ENCODE results near the gene LTN1.
"Not testable (repeated sequence)": the region's sequence is repeated elsewhere in the genome, so short reads cannot be mapped to it uniquely, and the experiment has no call there.

LTN1 gene

DNA sequence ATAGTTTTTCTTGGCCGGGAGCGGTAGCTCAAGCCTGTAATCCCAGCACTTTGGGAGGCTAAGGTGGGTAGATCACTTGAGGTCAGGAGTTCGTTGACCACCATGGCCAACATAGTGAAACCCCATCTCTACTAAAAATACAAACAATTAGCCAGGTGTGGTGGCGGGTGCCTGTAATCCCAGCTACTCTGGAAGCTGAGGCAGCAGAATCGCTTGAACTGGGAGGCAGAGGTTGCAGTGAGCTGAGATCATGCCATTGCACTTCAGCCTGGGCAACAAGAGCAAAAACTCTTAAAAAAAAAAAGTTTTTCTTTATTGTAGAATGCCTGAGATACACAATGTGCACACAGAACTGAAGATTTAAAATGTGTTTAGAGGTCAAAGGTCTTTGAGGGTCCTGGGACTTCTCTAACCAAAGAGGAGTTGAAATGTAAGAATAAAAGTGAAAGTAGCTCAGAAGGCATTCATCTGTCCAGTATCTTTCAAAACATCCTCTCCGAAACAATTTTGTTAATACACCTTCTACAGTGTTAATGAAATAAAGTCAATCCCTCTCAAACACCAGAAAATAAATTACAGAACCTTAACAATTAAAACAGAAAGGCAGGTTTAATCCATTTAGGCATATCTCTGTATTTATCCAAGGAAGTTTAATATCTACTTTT, 60.8 kb downstream of the LTN1 start:
- DNase-seq (ENCODE audit: low read depth in 3 of 3): not testable (repeated sequence)

DNA sequence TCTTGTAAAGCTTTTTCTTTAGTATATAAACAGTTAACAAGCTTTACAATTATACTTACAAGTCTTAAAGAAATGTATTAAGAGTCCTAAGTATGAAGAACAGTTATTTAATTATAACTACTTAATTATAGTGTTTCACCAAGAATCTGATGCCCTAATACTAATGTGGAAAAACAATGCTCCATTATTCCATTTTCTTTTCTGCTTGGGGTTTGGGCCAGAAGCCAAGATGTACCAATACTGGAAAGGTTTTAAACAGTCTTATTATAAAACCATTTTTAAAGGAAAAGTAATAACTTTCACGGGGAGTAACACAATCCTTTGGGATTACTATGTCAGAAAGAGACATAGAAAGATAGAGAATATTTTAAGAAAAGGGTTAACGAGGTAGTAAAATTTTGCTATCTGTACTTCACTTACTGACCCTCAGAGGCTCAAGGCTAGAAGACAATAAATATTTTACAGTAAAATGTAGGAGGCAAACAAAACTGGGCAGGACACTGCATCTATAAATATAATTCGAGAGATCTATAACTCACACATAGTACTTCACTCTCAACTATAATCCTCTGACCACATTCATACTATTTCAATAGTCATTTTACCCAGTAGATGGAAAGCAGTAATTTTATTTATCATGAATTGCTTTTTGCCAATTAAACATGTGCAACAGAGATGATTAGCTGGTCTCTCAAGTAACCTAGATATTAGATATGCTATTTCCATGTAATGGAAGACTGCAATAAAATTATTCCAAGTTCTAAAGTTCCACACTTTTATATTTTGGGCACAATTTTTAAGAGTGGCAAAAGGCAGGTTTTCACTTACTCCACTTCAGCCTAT, 63.9 kb downstream of the LTN1 start:
- DNase-seq (ENCODE audit: low read depth in 3 of 3): no peak

DNA sequence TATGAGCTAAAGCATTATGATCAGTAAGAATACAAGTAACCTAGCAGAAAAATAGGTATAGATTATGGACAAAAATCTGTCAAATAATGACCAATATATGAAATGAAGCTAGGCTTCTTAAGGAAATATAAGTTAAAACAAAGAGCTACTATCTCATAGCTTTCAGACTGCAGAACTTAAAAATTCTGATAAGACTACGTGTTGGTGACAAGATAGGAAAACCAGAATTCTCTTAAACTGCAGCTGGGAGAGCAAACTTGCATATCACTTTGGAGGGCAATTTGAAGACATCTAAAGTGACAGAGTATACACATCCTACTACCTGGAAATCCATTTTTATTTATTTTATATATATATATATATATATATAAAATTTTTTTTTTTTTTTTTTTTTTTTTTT, 65.5 kb downstream of the LTN1 start:
- no peak for DNase-seq (ENCODE audit: low read depth in 3 of 3)

- no peak for DNase-seq (ENCODE audit: low read depth in 3 of 3)
Observed at GRCh38 chr21:28923439-28923975, 69.2 kb downstream of the LTN1 start.

GRCh38 chr21:28922368-28922767, 70.3 kb downstream of the LTN1 start:
- no peak for DNase-seq (ENCODE audit: low read depth in 3 of 3)

DNA sequence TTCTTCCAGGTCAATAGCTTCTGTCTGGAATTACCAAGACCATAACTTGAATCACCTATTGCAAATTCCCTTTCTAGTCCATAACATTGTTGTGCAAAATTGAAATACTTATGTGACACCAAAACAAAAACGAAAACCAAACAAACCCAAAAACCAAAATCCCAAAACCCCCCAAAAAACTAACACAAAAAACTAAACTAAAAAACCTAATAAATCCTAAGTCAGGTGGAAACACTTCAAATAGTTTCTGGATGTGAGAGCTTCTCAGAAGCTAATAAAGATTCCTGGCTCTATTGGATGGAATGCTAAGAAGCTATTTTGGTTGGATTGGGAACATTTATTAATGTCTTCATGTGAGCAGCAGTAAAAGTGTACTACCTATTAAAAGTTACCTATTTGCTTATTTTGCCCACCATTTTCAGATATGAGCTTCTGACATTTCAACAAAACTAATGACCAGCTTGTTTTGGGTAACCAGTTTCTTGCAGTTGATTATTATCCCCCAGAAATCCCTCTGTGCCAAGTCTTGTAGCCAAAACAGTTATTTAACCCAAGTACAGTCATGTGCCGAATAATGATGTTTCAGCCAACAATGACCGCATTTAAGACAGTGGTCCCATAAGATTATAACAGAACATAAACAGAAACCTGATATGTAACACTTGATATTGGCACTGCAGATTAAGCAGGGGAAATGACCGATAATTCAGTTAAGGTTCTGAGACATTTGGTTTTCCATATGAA, 76.4 kb downstream of the LTN1 start:
- DNase-seq (ENCODE audit: low read depth in 3 of 3): no peak

DNA sequence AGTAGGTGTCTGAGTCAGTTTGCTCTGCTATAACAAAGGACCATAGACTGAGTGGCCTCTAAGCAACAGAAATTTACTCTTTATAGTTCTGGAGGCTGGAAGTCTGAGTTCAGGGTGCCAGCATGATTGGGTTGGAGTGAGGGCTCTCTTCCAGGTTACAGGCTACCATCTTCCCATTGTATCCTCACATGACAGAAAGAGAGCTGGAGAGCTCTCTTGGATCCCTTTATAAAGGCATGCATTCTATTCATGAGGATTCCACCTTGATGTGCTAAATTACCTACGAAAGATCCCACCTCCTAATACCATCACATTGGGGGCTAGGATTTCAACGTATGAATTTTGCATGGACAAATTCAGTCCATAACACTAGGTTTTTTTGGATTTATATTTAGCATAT, 79.6 kb downstream of the LTN1 start:
- no peak for DNase-seq (ENCODE audit: low read depth in 3 of 3)

GRCh38 chr21:28910280-28910887, 82.3 kb downstream of the LTN1 start:
- no peak for DNase-seq (ENCODE audit: low read depth in 3 of 3)

GRCh38 chr21:28908351-28908750, 84.3 kb downstream of the LTN1 start:
- DNase-seq (ENCODE audit: low read depth in 3 of 3): no peak

- DNase-seq (ENCODE audit: low read depth in 3 of 3): no peak
Observed at GRCh38 chr21:28906841-28907240, 85.8 kb downstream of the LTN1 start.

- DNase-seq (ENCODE audit: low read depth in 3 of 3): no peak
Observed at GRCh38 chr21:28906236-28906635, 86.4 kb downstream of the LTN1 start.

GRCh38 chr21:28904961-28905435, 87.7 kb downstream of the LTN1 start:
- no peak for DNase-seq (ENCODE audit: low read depth in 3 of 3)

GRCh38 chr21:28903448-28903847, 89.2 kb downstream of the LTN1 start:
- no peak for DNase-seq (ENCODE audit: low read depth in 3 of 3)

DNA sequence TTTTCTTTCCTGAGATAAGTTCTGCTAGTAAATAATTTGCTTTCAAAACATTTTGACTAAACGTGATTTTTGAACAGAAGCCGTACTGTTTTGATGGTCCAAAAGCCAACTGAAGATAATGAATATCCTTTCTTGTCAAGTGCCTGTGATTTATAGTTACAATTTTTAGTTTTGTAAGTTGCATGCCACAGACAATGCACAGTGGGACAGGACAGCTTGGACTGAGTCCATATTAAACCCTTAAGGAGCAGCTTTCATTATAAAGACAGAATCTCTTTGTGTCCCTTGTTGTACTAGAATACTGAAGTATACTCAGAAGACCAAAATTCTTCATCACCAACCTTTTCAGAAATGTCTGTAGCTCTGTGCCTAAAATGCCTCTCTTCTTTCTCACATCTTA, 92.2 kb downstream of the LTN1 start:
- DNase-seq (ENCODE audit: low read depth in 3 of 3): no peak

DNA sequence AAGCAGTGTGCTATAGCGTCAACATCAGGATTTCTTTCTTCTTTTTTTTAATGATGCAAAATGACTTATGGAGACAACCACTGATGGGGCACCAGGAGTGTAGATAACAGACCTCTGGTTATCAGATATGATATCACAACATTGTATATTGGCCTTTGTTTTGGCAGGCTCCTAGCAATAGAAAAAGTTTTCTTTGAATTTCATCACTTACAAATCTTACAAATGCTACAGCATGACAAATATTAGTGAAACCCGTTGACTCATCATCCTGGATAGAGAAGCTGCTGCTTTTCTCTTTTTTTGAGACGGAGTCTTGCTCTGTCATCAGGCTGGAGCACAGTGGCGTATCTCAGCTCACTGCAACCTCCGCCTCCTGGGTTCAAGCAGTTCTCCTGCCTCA, 92.9 kb downstream of the LTN1 start:
- no peak for DNase-seq (ENCODE audit: low read depth in 3 of 3)

DNA sequence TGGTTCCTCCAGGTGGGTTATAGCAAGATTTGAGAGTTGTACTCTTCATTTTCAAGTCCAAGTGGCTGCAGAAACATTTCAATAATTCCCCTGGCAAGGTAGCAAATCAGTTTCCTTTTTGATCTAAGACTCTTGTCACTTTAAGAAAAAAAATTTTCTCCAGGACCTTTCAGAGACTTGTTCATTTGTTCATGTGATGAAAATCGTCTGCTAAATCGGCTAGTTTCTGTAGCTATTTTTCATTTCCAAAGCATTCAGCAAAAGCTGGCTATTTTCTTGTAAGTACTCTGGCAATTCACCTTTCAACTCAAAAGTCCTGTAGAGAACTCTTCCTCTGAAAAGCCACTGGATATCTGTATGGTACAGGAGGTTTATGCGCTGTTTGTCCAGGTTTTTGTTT, 93.5 kb downstream of the LTN1 start:
- DNase-seq (ENCODE audit: low read depth in 3 of 3): no peak

DNA sequence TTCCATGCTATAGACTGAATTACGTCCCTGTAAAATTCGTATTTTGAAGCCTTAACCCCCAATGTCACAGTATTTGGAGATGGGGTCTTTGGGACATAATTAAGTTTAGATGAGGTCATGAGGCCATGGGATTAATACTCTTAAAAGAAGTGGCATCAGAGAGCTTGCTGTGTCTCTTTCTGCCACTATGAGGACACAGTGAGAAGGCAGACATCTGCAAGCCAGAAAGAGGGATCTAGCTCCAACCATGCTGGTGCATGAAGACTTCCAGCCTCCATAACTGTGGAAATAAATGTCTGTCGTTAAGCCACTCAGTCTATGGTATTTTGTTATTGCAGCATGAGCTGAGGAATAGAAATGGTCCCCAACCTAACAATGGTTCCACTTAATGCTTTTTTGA, 99.0 kb downstream of the LTN1 start:
- no peak for DNase-seq (ENCODE audit: low read depth in 3 of 3)

- no peak for DNase-seq (ENCODE audit: low read depth in 3 of 3)
Observed at GRCh38 chr21:28892199-28893111, 100.2 kb downstream of the LTN1 start.

DNA sequence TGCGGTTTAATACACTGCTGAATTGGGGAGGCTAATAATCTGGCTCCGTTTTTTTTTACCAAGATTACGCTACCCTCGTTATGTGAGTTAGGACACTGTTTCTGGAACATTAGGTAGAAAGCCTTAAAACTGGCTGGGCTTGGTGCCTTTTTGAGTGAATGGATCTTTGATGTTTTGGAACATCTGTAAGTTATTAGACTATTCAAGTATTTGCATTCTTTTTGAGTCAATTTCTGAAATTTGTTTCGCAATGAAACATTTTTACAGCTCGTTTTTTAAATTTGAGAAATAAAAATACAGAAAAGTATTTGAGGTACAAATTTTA, 106.9 kb downstream of the LTN1 start:
- DNase-seq (ENCODE audit: low read depth in 3 of 3): no peak

DNA sequence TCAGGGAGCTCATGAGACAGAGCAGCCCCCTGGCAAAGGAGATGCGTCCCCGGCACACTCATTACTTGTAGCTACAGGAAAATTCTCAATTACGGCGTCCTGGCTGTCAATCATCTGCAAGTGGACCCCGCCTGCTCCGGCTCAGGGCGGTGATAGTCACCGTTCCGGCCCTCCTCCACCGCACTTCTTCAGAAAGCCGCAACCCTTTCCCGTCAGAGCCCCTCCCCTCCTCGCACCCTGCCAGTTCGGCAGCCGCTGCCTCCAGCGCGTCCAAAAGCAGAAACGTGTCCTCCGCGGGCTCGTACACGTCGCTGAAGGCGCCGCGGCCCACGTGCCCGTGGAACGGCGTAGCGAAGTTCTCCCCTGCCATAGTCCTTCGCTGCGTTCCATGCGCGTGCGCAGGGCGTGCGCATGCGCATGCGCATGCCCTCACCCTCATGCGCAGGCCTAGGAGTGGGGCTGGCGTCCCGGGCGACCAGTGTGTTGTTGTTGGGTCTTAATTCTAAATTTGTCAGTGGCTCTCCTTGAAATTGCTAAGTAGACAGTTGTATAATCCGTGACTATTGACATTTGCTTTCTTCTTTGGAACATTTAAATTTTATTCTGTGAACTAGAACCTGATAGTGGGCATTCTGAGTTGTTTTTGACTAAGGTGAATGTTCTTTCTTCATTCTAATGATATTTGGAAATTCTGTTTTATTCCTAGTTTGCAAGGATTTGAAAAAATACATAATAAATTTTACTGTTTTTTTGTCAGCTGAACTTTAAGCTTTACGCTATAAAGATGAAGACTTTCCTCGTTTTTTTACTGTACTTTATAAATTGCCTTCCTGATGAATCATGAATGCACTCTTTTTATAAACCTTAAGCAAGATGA, 107.5 kb downstream of the LTN1 start:
- peak; percentile 83 to 92 (median 84) for DNase-seq (ENCODE audit: low read depth in 3 of 3)

Measured in stimulated activated CD4-positive, alpha-beta T cell treated with anti-CD3 and anti-CD28 coated beads, TNF-alpha, amount 100 ng/mL, for 48 hours (primary cell).